OCI-LY7 (cell line): ENCODE data around the gene MCTP2. TPM values are rescaled to one million over a fixed set of nuclear protein-coding genes. Genes with fewer than 3 reads are reported as not detected.

Experiments
- BruUV-seq: library from RNA; stranded (reverse); fragments of 400-500 nt; replicated peaks from 2 replicates; lab custom pipeline; 2021; lab: Mats Ljungman, UMichigan
- CTCF ChIA-PET: fragments of 300-600 bp; sonication (Branson Sonifier 250); formaldehyde crosslinking; loops from one replicate; lab custom pipeline; 2022; ENCODE audit warnings: antibody characterized with exemption; ENCODE audit not compliant: unreplicated experiment; lab: Charles Lee
- POLR2A ChIA-PET: fragments of 300-600 bp; sonication (Branson Sonifier 250); formaldehyde crosslinking; loops from one replicate; lab custom pipeline; 2022; ENCODE audit warnings: antibody characterized with exemption; lab: Charles Lee
- DNase-seq: peaks from one replicate; pipeline ENCODE4 v3.0.0-alpha.2; 2015; ENCODE audit warnings: low spot score
- H2AFZ ChIP-seq: fragments of 200-600 bp; sonication (generic), shearing (Covaris generic); 2 replicates; pipeline ENCODE4 v1.6.1; 2014; ENCODE audit warnings: mild to moderate bottlenecking, antibody characterized with exemption, low read length, moderate library complexity
- H3K27ac ChIP-seq: fragments of 200-600 bp; sonication (generic); 2 replicates; pipeline ENCODE4 v1.5.1; 2014; ENCODE audit warnings: mixed run types, low read depth, mild to moderate bottlenecking, moderate library complexity, low read length, inconsistent platforms; ENCODE audit not compliant: poor library complexity, severe bottlenecking
- H3K36me3 ChIP-seq: fragments of 200-600 bp; sonication (generic); 2 replicates; pipeline ENCODE4 v1.6.1; 2014; ENCODE audit warnings: mild to moderate bottlenecking, antibody characterized with exemption, low read length, moderate library complexity, mixed read lengths; ENCODE audit not compliant: insufficient read depth
- H3K4me1 ChIP-seq: fragments of 200-600 bp; sonication (generic); 2 replicates; pipeline ENCODE4 v1.5.1; 2014; ENCODE audit warnings: mild to moderate bottlenecking, low read length; ENCODE audit not compliant: insufficient read depth, poor library complexity, severe bottlenecking
- H3K4me2 ChIP-seq: fragments of 200-600 bp; sonication (generic); 2 replicates; pipeline ENCODE4 v1.6.1; 2014; ENCODE audit warnings: mild to moderate bottlenecking, low read length
- H3K4me3 ChIP-seq: fragments of 200-600 bp; sonication (generic); 2 replicates; pipeline ENCODE4 v1.5.1; 2014; ENCODE audit warnings: mild to moderate bottlenecking, low read depth, low read length; ENCODE audit not compliant: poor library complexity, severe bottlenecking
- H3K79me2 ChIP-seq: fragments of 200-600 bp; sonication (generic); 2 replicates; pipeline ENCODE4 v1.6.1; 2016; ENCODE audit warnings: low read depth, mild to moderate bottlenecking, low read length, moderate library complexity, mixed read lengths; ENCODE audit not compliant: insufficient read depth
- H3K9me2 ChIP-seq: fragments of 200-600 bp; sonication (generic); 2 replicates; pipeline ENCODE4 v1.6.1; 2016; ENCODE audit warnings: mild to moderate bottlenecking, low read length, mixed read lengths; ENCODE audit not compliant: insufficient read depth
- H3K9me3 ChIP-seq: fragments of 200-600 bp; sonication (generic); 2 replicates; pipeline ENCODE4 v1.6.1; 2014; ENCODE audit warnings: mild to moderate bottlenecking, mixed run types, low read length, mixed read lengths
- H4K20me1 ChIP-seq: fragments of 200-600 bp; sonication (generic); 2 replicates; pipeline ENCODE4 v1.6.1; 2014; ENCODE audit warnings: mild to moderate bottlenecking, antibody characterized with exemption, low read length, moderate library complexity, mixed read lengths; ENCODE audit not compliant: insufficient read depth
- EZH2phosphoT487 ChIP-seq: fragments of 200-600 bp; sonication (generic); IDR thresholded peaks from 2 replicates; pipeline ENCODE4 v1.6.1; 2018; ENCODE audit warnings: low read depth, borderline replicate concordance, mild to moderate bottlenecking, mixed run types, antibody characterized with exemption, low read length, moderate library complexity, mixed read lengths
- intact Hi-C: fragments of 100-400 bp; cut with micrococcal nuclease; formaldehyde crosslinking; loops from one replicate; pipeline ENCODE4 v1.10.0; 2022; ENCODE audit not compliant: unreplicated experiment
- total RNA-seq, 2 experiments: library from RNA; depleted of rRNA in 1 of 2; stranded (reverse); fragments of >200 nt in 1 of 2; shearing (Covaris generic) in 1 of 2; gene quantifications; 2 replicates each; pipeline ENCODE4 v1.2.3, GENCODE V29; 2014 to 2022
- TF ChIP-seq, protein P1 (sequence below): fragments of 200-600 bp; sonication (generic); conservative IDR thresholded peaks from 2 replicates; pipeline ENCODE4 v1.5.1; 2014; ENCODE audit warnings: mild to moderate bottlenecking, antibody characterized with exemption, low read length, moderate library complexity, mixed read lengths

The MCTP2 gene
- total RNA-seq, 2 experiments from 2014 or later, result 73.2 to 90.6 TPM

DNA sequence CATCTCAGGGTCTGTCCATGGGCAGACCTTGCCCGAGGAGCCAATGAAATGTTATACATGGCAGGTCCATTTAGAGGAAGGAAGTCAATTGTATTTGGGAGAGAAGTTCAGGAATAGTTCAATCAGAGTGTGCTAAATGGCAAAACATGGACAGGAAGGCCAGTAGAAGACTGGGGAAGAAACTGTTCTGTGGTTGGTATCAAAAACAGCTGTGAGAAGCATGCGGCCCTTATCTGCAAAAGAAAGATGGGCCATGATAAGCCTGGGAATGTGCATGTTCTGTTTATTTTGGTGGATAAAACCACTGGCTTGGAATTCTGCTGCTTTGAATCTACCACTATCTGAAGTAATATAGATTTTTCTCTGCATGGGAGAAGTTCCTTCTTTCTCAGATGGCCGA, 100.4 kb downstream of the MCTP2 start:
- intact Hi-C loops, result loop anchor here (5.0 kb wide), 1 partner anchor 339 kb away; no protein-coding TSS in a partner anchor
- POLR2A ChIA-PET, result interaction anchor here (0.6 to 1.7 kb wide), 3 partner anchors 29 to 49 kb away, joined by 3 to 4 read pairs (median 3); no protein-coding TSS in a partner anchor

DNA sequence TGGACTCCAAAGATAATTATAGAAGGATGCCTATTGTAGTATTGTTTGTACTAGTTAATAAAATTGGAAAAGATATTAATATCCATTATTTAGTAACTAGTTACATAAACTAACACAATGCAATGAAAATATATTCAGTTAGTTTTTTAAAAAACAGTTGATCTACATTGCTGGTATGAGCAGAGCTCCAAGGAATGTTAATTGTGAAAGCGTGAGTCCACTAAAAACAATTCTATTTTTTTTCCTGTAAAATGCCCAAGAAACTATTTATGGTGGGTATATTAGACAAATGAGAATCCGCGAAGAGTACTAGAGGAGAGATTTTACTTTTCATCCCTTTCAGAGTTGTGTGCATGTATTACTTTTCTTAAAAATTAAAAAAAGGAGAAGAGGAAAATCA, 104.3 kb downstream of the MCTP2 start:
- H3K9me2 ChIP-seq, result no peaks in the 10 kb centered on the region
- ChIA-PET CTCF (no interaction called here), POLR2A (interaction anchor here (0.6 to 1.7 kb wide), 4 partner anchors 11 to 131 kb away, joined by 3 to 4 read pairs (median 4); no protein-coding TSS in a partner anchor)
- BruUV-seq, result no TSS peak
- H3K27ac ChIP-seq, result no peak overlapping the region
- H3K79me2 ChIP-seq, result no peaks in the 10 kb centered on the region
- TF ChIP-seq, protein P1, sequence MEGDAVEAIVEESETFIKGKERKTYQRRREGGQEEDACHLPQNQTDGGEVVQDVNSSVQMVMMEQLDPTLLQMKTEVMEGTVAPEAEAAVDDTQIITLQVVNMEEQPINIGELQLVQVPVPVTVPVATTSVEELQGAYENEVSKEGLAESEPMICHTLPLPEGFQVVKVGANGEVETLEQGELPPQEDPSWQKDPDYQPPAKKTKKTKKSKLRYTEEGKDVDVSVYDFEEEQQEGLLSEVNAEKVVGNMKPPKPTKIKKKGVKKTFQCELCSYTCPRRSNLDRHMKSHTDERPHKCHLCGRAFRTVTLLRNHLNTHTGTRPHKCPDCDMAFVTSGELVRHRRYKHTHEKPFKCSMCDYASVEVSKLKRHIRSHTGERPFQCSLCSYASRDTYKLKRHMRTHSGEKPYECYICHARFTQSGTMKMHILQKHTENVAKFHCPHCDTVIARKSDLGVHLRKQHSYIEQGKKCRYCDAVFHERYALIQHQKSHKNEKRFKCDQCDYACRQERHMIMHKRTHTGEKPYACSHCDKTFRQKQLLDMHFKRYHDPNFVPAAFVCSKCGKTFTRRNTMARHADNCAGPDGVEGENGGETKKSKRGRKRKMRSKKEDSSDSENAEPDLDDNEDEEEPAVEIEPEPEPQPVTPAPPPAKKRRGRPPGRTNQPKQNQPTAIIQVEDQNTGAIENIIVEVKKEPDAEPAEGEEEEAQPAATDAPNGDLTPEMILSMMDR, result no peak
- no peak for TF ChIP-seq EZH2phosphoT487
- no peaks in the 10 kb centered on the region for H4K20me1 ChIP-seq
- intact Hi-C loops, result no loop called here
- no peaks in the 10 kb centered on the region for H3K9me3 ChIP-seq
- no peak for DNase-seq
- no peak overlapping the region for H3K4me3 ChIP-seq
- no peak overlapping the region for H3K4me2 ChIP-seq
- no peaks in the 10 kb centered on the region for H3K4me1 ChIP-seq
- H2AFZ ChIP-seq, result no peak overlapping the region
- peaks cover 36% of the 10 kb centered on the region for H3K36me3 ChIP-seq

More for the DNA sequence above, 100.4 kb downstream of the MCTP2 start:
- Histone ChIP-seq H3K36me3 (peaks cover 42% of the 10 kb centered on the region), H3K4me1 (no peaks in the 10 kb centered on the region), H3K4me3 (no peak overlapping the region), H3K27ac (no peak overlapping the region), H3K4me2 (no peak overlapping the region), H4K20me1 (no peaks in the 10 kb centered on the region), H3K9me2 (no peaks in the 10 kb centered on the region), H2AFZ (no peak overlapping the region), H3K79me2 (0 out of 2 replicates have a peak, but pooled peaks cover 4% of the 10 kb centered on the region), H3K9me3 (no peaks in the 10 kb centered on the region)
- CTCF ChIA-PET, result no interaction called here
- DNase-seq, result no peak
- no TSS peak for BruUV-seq
- TF ChIP-seq, protein P1, result no peak
- TF ChIP-seq EZH2phosphoT487, result no peak

DNA sequence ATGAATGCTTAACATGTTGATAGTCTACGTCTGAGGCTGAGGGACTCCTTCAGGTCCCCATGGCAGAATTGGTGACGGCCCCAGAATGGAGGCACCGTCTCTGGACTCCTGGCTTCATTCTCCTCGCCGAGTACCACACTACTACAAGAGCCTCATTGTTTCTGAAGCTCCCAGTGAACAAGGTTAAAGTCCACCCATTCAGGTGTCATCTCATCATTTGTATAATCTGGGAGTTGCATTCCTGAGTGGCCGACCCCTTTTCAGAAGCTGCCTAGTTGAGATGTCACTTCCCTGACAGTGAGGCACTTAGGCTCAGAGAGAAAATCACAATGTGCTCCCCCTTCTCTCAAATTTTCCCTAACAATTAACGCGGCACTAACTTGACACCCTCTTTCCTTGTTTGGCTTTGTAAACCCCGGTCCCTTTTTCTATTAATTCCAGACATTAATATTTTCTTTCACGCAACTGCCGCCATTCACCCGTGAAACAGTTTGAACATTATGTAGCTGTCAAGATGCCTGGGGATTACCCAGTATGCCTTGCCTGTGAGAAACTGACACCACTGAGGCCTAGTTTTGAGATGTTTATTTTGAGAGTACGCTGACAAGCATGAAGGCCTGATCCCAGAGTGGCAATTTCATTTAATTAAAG, 105.6 kb downstream of the MCTP2 start:
- Histone ChIP-seq H3K9me3 (no peaks in the 10 kb centered on the region), H3K4me1 (no peaks in the 10 kb centered on the region), H2AFZ (no peak overlapping the region), H3K27ac (no peak overlapping the region), H3K4me3 (no peak overlapping the region), H3K79me2 (0 out of 2 replicates have a peak, but pooled peaks cover 3% of the 10 kb centered on the region), H3K4me2 (no peak overlapping the region), H4K20me1 (no peaks in the 10 kb centered on the region), H3K9me2 (no peaks in the 10 kb centered on the region), H3K36me3 (peaks cover 47% of the 10 kb centered on the region)
- CTCF ChIA-PET, result no interaction called here
- POLR2A ChIA-PET, result no interaction called here
- TF ChIP-seq, protein P1, result no peak
- no peak for TF ChIP-seq EZH2phosphoT487
- intact Hi-C loops, result no loop called here
- DNase-seq, result no peak
- BruUV-seq, result no TSS peak
